ENCODE data around the gene HK3.

Gene HK3

DNA sequence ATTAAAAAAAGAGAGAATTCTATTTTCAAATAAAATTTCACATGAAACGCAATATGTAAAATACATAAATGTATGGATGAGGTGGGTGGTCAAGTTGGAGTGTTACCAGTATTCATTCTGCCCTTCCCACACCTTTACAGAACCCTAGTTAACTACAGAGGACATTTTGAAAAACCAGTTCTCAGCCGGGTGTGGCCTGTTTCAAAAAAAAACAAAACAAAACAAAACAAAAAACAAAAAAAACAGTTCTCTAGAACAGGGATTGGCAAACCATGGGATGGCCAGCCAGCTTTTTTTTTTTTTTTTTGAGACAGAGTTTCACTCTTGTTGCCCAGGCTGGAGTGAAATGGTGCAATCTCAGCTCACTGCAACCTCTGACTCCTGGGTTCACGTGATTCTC lies 28.4 kb upstream of the HK3 start:
- Histone ChIP-seq H3K27ac (ENCODE audit: low read depth, low read length) (no peak overlapping the region), H3K4me1 (ENCODE audit: control insufficient read depth, insufficient read depth, low read length) (no peaks in the 10 kb centered on the region), H3K4me3 (ENCODE audit: low read depth, low read length) (no peak overlapping the region), H3K9me3 (ENCODE audit: control insufficient read depth, insufficient read depth, low read length) (no peaks in the 10 kb centered on the region), H3K9ac (ENCODE audit: low read depth, low read length) (no peak overlapping the region), H3K36me3 (ENCODE audit: control insufficient read depth, insufficient read depth, low read length) (peaks cover 22% of the 10 kb centered on the region), H3K27me3 (ENCODE audit: control insufficient read depth, insufficient read depth, low read length) (no peaks in the 10 kb centered on the region)

DNA sequence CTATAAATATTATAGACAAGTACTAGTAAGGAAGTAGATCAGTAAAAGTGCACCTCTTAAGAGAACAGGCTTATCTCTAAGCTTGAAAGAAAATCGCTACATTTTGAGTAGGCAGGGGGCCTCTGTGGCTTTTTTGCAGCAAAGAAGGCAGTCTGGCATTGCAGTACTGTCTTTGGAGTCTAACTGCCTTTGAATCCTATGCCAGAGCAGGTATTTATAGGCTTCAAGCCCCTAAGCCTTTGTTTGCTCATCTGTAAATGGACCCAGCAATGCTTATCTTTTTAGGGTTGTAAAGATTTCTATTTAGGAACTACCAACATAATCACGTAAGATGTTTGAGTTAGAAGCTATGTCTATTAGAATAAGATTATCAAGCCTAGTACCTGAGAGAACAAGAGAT lies 23.7 kb upstream of the HK3 start:
- no peak overlapping the region for H3K9ac ChIP-seq (ENCODE audit: low read depth, low read length)
- H3K27ac ChIP-seq (ENCODE audit: low read depth, low read length), result no peak overlapping the region
- H3K36me3 ChIP-seq (ENCODE audit: control insufficient read depth, insufficient read depth, low read length), result peaks cover 11% of the 10 kb centered on the region; the same call in 1 of the 2 replicates
- H3K27me3 ChIP-seq (ENCODE audit: control insufficient read depth, insufficient read depth, low read length), result no peaks in the 10 kb centered on the region
- H3K9me3 ChIP-seq (ENCODE audit: control insufficient read depth, insufficient read depth, low read length), result no peaks in the 10 kb centered on the region
- no peaks in the 10 kb centered on the region for H3K4me1 ChIP-seq (ENCODE audit: control insufficient read depth, insufficient read depth, low read length)
- H3K4me3 ChIP-seq (ENCODE audit: low read depth, low read length), result no peak overlapping the region

DNA sequence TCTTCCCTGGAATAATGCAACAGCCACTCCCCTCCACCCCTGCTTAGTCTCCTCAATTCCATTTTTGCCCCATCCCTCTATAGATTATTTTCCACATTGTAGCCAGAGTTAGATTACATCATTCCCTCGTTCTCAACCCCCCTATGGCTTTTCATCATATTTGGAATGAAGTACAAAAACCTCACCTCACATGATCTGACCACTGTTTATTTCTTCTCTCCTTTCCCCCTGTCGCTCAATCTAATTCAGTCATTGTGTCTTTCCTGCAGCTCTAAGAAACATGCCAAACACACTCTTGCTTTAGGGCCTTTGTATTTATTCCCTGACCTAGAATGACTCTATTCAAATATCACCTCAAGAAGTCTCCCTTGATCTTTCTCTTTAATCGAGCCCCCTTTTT lies 22.6 kb upstream of the HK3 start:
- H3K9me3 ChIP-seq (ENCODE audit: control insufficient read depth, insufficient read depth, low read length), result no peaks in the 10 kb centered on the region
- no peaks in the 10 kb centered on the region for H3K27me3 ChIP-seq (ENCODE audit: control insufficient read depth, insufficient read depth, low read length)
- peaks cover 11% of the 10 kb centered on the region; the same call in 1 of the 2 replicates for H3K36me3 ChIP-seq (ENCODE audit: control insufficient read depth, insufficient read depth, low read length)
- no peak overlapping the region for H3K27ac ChIP-seq (ENCODE audit: low read depth, low read length)
- H3K4me1 ChIP-seq (ENCODE audit: control insufficient read depth, insufficient read depth, low read length), result no peaks in the 10 kb centered on the region
- no peak overlapping the region for H3K9ac ChIP-seq (ENCODE audit: low read depth, low read length)
- H3K4me3 ChIP-seq (ENCODE audit: low read depth, low read length), result no peak overlapping the region

DNA sequence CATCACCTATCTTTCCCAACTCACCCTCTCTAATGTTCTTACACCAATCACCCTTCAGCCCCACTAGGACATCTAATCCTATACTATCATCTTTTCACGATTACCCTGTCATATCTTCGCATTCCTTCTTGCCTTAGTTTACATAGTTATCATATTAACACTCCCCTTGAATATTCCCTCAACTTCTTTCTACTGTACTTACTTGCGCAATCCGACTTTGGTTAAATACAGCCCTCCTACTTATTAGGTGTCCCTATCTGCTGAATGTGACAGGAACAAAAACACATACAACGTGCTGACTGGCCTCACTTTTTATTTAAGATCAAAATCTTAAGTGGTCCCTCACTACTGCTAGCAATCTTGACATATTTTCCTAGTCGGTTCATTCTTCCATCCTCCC lies 19.5 kb upstream of the HK3 start:
- no peak overlapping the region for H3K27ac ChIP-seq (ENCODE audit: low read depth, low read length)
- H3K4me3 ChIP-seq (ENCODE audit: low read depth, low read length), result no peak overlapping the region
- peaks cover 11% of the 10 kb centered on the region for H3K36me3 ChIP-seq (ENCODE audit: control insufficient read depth, insufficient read depth, low read length)
- H3K4me1 ChIP-seq (ENCODE audit: control insufficient read depth, insufficient read depth, low read length), result no peaks in the 10 kb centered on the region; the same call in 1 of the 2 replicates
- H3K27me3 ChIP-seq (ENCODE audit: control insufficient read depth, insufficient read depth, low read length), result no peaks in the 10 kb centered on the region
- H3K9me3 ChIP-seq (ENCODE audit: control insufficient read depth, insufficient read depth, low read length), result no peaks in the 10 kb centered on the region
- no peak overlapping the region for H3K9ac ChIP-seq (ENCODE audit: low read depth, low read length)

DNA sequence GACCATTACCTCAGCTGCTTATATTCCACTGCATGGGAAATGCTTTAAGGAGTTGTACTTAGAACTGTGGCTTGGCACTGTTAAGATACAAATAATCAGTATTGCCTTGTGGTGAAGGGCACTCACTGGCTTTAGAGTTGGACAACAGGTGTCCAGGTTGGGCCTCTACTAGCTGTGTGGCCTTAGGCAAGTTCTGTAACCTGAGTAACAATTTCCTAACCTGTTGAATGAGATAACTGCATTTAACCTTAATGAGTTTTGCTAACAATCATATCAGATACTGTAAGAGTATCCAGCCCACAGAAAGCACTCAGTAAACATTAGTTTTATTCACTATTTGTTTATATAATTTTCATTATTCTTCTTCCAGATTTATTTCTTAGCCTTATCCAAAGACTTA lies 17.2 kb upstream of the HK3 start:
- no peaks in the 10 kb centered on the region for H3K27me3 ChIP-seq (ENCODE audit: control insufficient read depth, insufficient read depth, low read length)
- no peak overlapping the region for H3K9ac ChIP-seq (ENCODE audit: low read depth, low read length)
- H3K4me1 ChIP-seq (ENCODE audit: control insufficient read depth, insufficient read depth, low read length), result peaks cover 2% of the 10 kb centered on the region; the same call in 1 of the 2 replicates
- H3K27ac ChIP-seq (ENCODE audit: low read depth, low read length), result no peak overlapping the region
- no peaks in the 10 kb centered on the region for H3K9me3 ChIP-seq (ENCODE audit: control insufficient read depth, insufficient read depth, low read length)
- H3K4me3 ChIP-seq (ENCODE audit: low read depth, low read length), result no peak overlapping the region
- H3K36me3 ChIP-seq (ENCODE audit: control insufficient read depth, insufficient read depth, low read length), result peaks cover 11% of the 10 kb centered on the region

DNA sequence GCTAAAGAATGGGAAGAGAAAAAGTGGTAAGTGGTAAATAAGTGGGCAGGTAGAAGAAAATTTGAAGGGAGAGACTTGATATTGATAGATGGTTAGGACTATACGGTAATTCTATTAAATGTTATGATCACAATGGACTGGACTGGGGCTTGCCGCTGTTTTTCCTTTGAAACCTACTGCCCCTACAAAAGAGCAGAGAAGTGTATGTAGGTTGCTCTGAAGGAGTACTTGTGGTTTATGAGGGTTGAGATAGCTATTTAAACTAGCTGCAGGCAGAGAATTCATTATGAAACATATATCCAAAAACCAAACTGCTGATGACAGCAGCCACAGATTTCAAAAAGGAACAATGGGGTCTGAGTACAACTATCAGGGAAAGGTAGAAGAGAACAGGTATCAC lies 16.8 kb upstream of the HK3 start:
- H3K4me3 ChIP-seq (ENCODE audit: low read depth, low read length), result no peak overlapping the region

DNA sequence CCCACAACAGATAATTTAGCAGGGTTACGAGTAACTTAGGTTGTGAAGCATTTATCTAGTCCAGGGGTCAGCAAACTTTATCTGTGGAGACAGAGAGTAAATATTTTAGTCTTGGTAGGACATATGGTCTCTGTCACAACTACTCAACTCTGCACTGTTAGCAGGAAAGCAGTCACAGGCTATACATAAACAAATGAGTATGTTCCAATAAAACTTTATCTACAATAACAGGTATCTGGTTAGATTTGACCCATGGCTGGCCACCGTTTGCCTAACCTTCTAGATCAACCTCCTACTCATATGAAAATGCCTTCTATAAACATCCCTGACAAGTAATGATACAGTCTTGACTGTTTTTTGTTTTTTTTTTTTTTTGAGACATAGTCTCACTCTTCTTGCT lies 13.0 kb upstream of the HK3 start:
- H3K27ac ChIP-seq (ENCODE audit: low read depth, low read length), result no peak overlapping the region
- no peak overlapping the region for H3K9ac ChIP-seq (ENCODE audit: low read depth, low read length)
- H3K4me1 ChIP-seq (ENCODE audit: control insufficient read depth, insufficient read depth, low read length), result peaks cover 2% of the 10 kb centered on the region; the same call in 1 of the 2 replicates
- H3K36me3 ChIP-seq (ENCODE audit: control insufficient read depth, insufficient read depth, low read length), result peaks cover 30% of the 10 kb centered on the region
- no peaks in the 10 kb centered on the region for H3K9me3 ChIP-seq (ENCODE audit: control insufficient read depth, insufficient read depth, low read length)
- H3K4me3 ChIP-seq (ENCODE audit: low read depth, low read length), result no peak overlapping the region
- H3K27me3 ChIP-seq (ENCODE audit: control insufficient read depth, insufficient read depth, low read length), result no peaks in the 10 kb centered on the region

More for the DNA sequence above, 16.8 kb upstream of the HK3 start:
- Histone ChIP-seq H3K9me3 (ENCODE audit: control insufficient read depth, insufficient read depth, low read length) (no peaks in the 10 kb centered on the region), H3K27ac (ENCODE audit: low read depth, low read length) (no peak overlapping the region), H3K36me3 (ENCODE audit: control insufficient read depth, insufficient read depth, low read length) (peaks cover 14% of the 10 kb centered on the region), H3K4me1 (ENCODE audit: control insufficient read depth, insufficient read depth, low read length) (peaks cover 2% of the 10 kb centered on the region; the same call in 1 of the 2 replicates), H3K9ac (ENCODE audit: low read depth, low read length) (no peak overlapping the region), H3K27me3 (ENCODE audit: control insufficient read depth, insufficient read depth, low read length) (no peaks in the 10 kb centered on the region)

DNA sequence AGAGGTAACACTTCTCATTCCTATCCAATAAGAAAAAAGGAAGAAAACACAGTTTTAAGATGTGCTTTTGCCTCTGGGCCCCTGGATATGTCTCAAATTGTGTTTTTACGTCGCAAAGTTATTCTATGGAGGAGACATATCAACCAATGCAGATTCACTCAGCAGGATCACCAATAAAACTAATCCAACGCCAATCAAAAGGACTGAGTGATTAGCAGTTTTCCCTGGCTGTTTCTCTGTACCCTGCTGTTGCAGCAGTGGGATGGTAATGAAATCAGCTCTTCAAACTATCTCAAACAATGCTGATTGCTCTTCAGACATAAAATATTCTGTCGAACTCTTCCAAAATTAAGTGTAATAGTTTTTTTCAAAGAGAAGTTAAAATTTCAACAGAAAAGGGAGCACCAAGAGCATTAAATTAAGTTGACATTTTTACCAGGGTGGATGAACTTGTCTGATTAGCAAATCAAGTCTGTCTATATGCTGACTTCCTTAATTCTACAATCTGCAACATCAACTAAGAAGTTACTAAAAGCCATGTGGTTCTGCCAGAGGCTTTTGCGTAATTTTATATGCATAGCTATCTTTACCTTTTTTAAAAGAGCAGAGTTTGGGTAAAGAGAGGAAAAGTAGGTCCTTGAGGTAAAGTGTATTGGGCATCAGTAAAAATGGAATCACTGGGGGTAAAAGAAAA lies 9.7 kb upstream of the HK3 start:
- H3K36me3 ChIP-seq (ENCODE audit: control insufficient read depth, insufficient read depth, low read length), result peaks cover 63% of the 10 kb centered on the region
- H3K4me3 ChIP-seq (ENCODE audit: low read depth, low read length), result no peak overlapping the region
- no peaks in the 10 kb centered on the region for H3K27me3 ChIP-seq (ENCODE audit: control insufficient read depth, insufficient read depth, low read length)
- no peaks in the 10 kb centered on the region for H3K9me3 ChIP-seq (ENCODE audit: control insufficient read depth, insufficient read depth, low read length)
- peaks cover 2% of the 10 kb centered on the region; the same call in 1 of the 2 replicates for H3K4me1 ChIP-seq (ENCODE audit: control insufficient read depth, insufficient read depth, low read length)
- H3K9ac ChIP-seq (ENCODE audit: low read depth, low read length), result no peak overlapping the region
- no peak overlapping the region for H3K27ac ChIP-seq (ENCODE audit: low read depth, low read length)

DNA sequence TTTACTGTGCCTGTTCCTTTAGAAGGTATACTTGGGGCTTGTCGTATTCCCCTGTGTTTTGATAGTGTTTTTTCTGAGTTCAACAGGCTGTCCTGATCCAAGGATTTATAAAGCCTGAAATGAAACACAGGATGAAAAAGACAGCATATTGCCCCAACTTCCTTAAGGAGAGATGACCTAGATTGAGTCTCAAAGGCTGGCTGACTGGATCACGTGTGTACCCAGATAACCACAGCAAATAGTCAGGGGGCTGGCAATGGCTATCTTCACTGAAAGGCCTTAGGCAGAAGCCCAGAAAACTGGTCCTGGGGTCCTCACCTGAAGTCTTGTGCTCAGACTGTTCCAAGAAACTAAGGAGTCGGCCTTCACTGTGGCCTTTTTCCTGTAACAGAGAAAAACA lies 7.7 kb upstream of the HK3 start:
- Histone ChIP-seq H3K9ac (ENCODE audit: low read depth, low read length) (no peak overlapping the region), H3K4me1 (ENCODE audit: control insufficient read depth, insufficient read depth, low read length) (no peaks in the 10 kb centered on the region), H3K4me3 (ENCODE audit: low read depth, low read length) (no peak overlapping the region), H3K36me3 (ENCODE audit: control insufficient read depth, insufficient read depth, low read length) (peaks cover 83% of the 10 kb centered on the region), H3K27me3 (ENCODE audit: control insufficient read depth, insufficient read depth, low read length) (no peaks in the 10 kb centered on the region), H3K27ac (ENCODE audit: low read depth, low read length) (no peak overlapping the region), H3K9me3 (ENCODE audit: control insufficient read depth, insufficient read depth, low read length) (no peaks in the 10 kb centered on the region)

DNA sequence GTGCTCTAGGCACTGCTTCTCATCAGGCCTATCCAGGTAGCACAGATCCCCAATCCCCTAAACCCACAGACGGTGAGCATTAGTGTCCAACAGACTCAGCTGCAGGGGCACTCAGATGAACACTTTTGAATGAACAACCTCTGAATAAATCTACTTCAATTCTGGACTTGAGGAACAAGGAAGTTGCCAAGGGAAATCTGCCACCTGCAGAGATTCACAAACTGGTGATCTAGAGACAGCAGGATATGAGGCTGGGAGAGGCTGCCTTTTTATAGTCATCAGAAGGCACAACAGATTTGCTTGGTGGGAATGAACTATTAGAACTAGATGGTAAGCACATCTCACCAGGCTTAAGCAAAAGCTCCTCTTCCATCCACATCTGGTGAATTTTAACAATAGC lies 7.0 kb upstream of the HK3 start:
- no peaks in the 10 kb centered on the region for H3K9me3 ChIP-seq (ENCODE audit: control insufficient read depth, insufficient read depth, low read length)
- H3K27ac ChIP-seq (ENCODE audit: low read depth, low read length), result no peak overlapping the region
- H3K36me3 ChIP-seq (ENCODE audit: control insufficient read depth, insufficient read depth, low read length), result peaks cover 84% of the 10 kb centered on the region
- no peak overlapping the region for H3K4me3 ChIP-seq (ENCODE audit: low read depth, low read length)
- H3K4me1 ChIP-seq (ENCODE audit: control insufficient read depth, insufficient read depth, low read length), result no peaks in the 10 kb centered on the region
- H3K27me3 ChIP-seq (ENCODE audit: control insufficient read depth, insufficient read depth, low read length), result no peaks in the 10 kb centered on the region
- no peak overlapping the region for H3K9ac ChIP-seq (ENCODE audit: low read depth, low read length)

DNA sequence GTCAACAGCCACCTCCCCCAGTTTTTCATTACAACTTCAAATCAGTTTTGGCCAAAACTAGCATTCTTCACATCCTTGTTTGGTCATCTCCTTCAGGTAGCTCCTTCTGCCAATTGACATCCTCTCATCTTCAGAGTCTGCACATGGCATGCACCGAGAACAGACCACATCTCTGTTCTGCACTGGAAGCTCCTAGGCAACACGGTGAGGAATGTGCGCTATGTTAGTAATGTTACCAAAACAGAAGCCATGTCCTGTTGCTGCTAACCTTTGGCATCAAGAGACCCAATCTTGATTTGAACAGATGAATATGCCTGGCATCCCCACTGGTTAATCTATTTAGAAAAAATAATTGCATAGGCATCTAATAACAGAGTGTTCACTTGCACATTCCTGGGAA lies 5.1 kb upstream of the HK3 start:
- Histone ChIP-seq H3K4me3 (ENCODE audit: low read depth, low read length) (no peak overlapping the region), H3K36me3 (ENCODE audit: control insufficient read depth, insufficient read depth, low read length) (peaks cover 79% of the 10 kb centered on the region), H3K27me3 (ENCODE audit: control insufficient read depth, insufficient read depth, low read length) (no peaks in the 10 kb centered on the region), H3K9me3 (ENCODE audit: control insufficient read depth, insufficient read depth, low read length) (no peaks in the 10 kb centered on the region), H3K27ac (ENCODE audit: low read depth, low read length) (no peak overlapping the region), H3K9ac (ENCODE audit: low read depth, low read length) (no peak overlapping the region), H3K4me1 (ENCODE audit: control insufficient read depth, insufficient read depth, low read length) (no peaks in the 10 kb centered on the region; the same call in 1 of the 2 replicates)
